Right lung (tissue), 10 donors: Measurements from ENCODE around the gene UBE2V1. TPM values are rescaled to one million over a fixed set of nuclear protein-coding genes. Genes with fewer than 3 reads are reported as not detected.
"Not testable (repeated sequence)": the region's sequence is repeated elsewhere in the genome, so short reads cannot be mapped to it uniquely, and the experiment has no call there.

Source experiments
- DNase-seq, 2 donors: peaks; one replicate each; pipeline ENCODE4 v3.0.0-alpha.2; 2013
- long read RNA-seq, 8 donors: transcript quantifications; one replicate each; lab custom pipeline, GENCODE V29; 2026
- polyA plus RNA-seq, 5 donors: library from polyadenylated mRNA; unstranded; fragments of 120-200 nt; gene quantifications; one replicate each; pipeline versions ENCODE4 v1.2.1 to v1.2.3, GENCODE V29; 2013; ENCODE audit warnings: inconsistent platforms in 1 of 5, low replicate concordance in 1 of 5; ENCODE audit not compliant: insufficient read length in 5 of 5, insufficient read depth in 1 of 5

UBE2V1 gene
- polyA plus RNA-seq: 100 to 1,000 TPM; 130 to 165 (median 154) TPM
- long read RNA-seq, donor 1, transcript UBE2V1-203 (4 exons, 2,133 nt): major isoform, 64 of 137 reads
- long read RNA-seq, donor 1, transcript UBE2V1-211 (3 exons, 566 nt): minor isoform, 7 of 137 reads
- long read RNA-seq, donor 1, transcript UBE2V1-205 (3 exons, 1,983 nt): minor isoform, 6 of 137 reads
- long read RNA-seq, donor 1, partial matches to known transcripts: 59 of 137 reads
- long read RNA-seq, donor 1, other reads (novel, unspliced or antisense): 0 of 137 reads
- long read RNA-seq, donor 2, transcript UBE2V1-203 (4 exons, 2,133 nt): major isoform, 32 of 40 reads
- long read RNA-seq, donor 2, partial matches to known transcripts: 0 of 40 reads
- long read RNA-seq, donor 2, other reads (novel, unspliced or antisense): 0 of 40 reads
- long read RNA-seq, donor 3, transcript UBE2V1-211 (3 exons, 566 nt): minor isoform, 7 of 47 reads
- long read RNA-seq, donor 3, transcript UBE2V1-203 (4 exons, 2,133 nt): major isoform, 31 of 47 reads
- long read RNA-seq, donor 3, partial matches to known transcripts: 5 of 47 reads
- long read RNA-seq, donor 3, other reads (novel, unspliced or antisense): 0 of 47 reads
- long read RNA-seq, donor 4, transcript UBE2V1-211 (3 exons, 566 nt): minor isoform, 9 of 44 reads
- long read RNA-seq, donor 4, transcript UBE2V1-203 (4 exons, 2,133 nt): major isoform, 30 of 44 reads
- long read RNA-seq, donor 4, partial matches to known transcripts: 5 of 44 reads
- long read RNA-seq, donor 4, other reads (novel, unspliced or antisense): 0 of 44 reads
- long read RNA-seq, donor 5, transcript UBE2V1-211 (3 exons, 566 nt): minor isoform, 14 of 85 reads
- long read RNA-seq, donor 5, transcript UBE2V1-203 (4 exons, 2,133 nt): major isoform, 61 of 85 reads
- long read RNA-seq, donor 5, partial matches to known transcripts: 6 of 85 reads
- long read RNA-seq, donor 5, other reads (novel, unspliced or antisense): 0 of 85 reads
- long read RNA-seq, donor 6, transcript UBE2V1-205 (3 exons, 1,983 nt): minor isoform, 5 of 95 reads
- long read RNA-seq, donor 6, transcript UBE2V1-203 (4 exons, 2,133 nt): major isoform, 77 of 95 reads
- long read RNA-seq, donor 6, transcript UBE2V1-211 (3 exons, 566 nt): minor isoform, 7 of 95 reads
- long read RNA-seq, donor 6, partial matches to known transcripts: 5 of 95 reads
- long read RNA-seq, donor 6, other reads (novel, unspliced or antisense): 0 of 95 reads
- long read RNA-seq, donor 7, transcript UBE2V1-203 (4 exons, 2,133 nt): major isoform, 62 of 69 reads
- long read RNA-seq, donor 7, transcript UBE2V1-205 (3 exons, 1,983 nt): minor isoform, 6 of 69 reads
- long read RNA-seq, donor 7, partial matches to known transcripts: 0 of 69 reads
- long read RNA-seq, donor 7, other reads (novel, unspliced or antisense): 0 of 69 reads
- long read RNA-seq, donor 8, transcript UBE2V1-211 (3 exons, 566 nt): minor isoform, 6 of 37 reads
- long read RNA-seq, donor 8, transcript UBE2V1-203 (4 exons, 2,133 nt): major isoform, 24 of 37 reads
- long read RNA-seq, donor 8, partial matches to known transcripts: 7 of 37 reads
- long read RNA-seq, donor 8, other reads (novel, unspliced or antisense): 0 of 37 reads

GRCh38 chr20:50112512-50113419, at the start of gene UBE2V1:
TSS of gene UBE2V1 (minus strand) at chr20:50113150. CDS start at chr20:50113128, 22 bp downstream.
- peak; percentile 91 to 92 for DNase-seq

- not testable (repeated sequence) for DNase-seq
Measured at GRCh38 chr20:50161494-50161893, 48.5 kb upstream of the UBE2V1 start.

GRCh38 chr20:50153500-50154377, 40.8 kb upstream of the UBE2V1 start, which contains the start of gene PEDS1:
TSS of gene PEDS1 (minus strand) at chr20:50153723. CDS start at chr20:50153637, 86 bp downstream.
- peak; percentile 94 to 95 for DNase-seq

GRCh38 chr20:50153153-50153499, 40.2 kb upstream of the UBE2V1 start:
- DNase-seq: no peak

- DNase-seq: no peak
Measured at GRCh38 chr20:50152394-50153152, 39.6 kb upstream of the UBE2V1 start.

GRCh38 chr20:50151034-50151743, 38.2 kb upstream of the UBE2V1 start:
- no peak for DNase-seq

GRCh38 chr20:50149481-50150254, 36.7 kb upstream of the UBE2V1 start:
- DNase-seq: no peak

- no peak for DNase-seq
Measured at GRCh38 chr20:50146732-50147662, 34.0 kb upstream of the UBE2V1 start.

- no peak for DNase-seq
Measured at GRCh38 chr20:50146214-50146613, 33.3 kb upstream of the UBE2V1 start.

- DNase-seq: no peak
Measured at GRCh38 chr20:50145566-50145965, 32.6 kb upstream of the UBE2V1 start.

GRCh38 chr20:50144362-50144761, 31.4 kb upstream of the UBE2V1 start:
- no peak for DNase-seq

GRCh38 chr20:50142812-50143211, 29.9 kb upstream of the UBE2V1 start:
- DNase-seq: no peak

GRCh38 chr20:50141811-50142561, 29.0 kb upstream of the UBE2V1 start:
- DNase-seq: no peak

- DNase-seq: no peak
Measured at GRCh38 chr20:50141018-50141675, 28.2 kb upstream of the UBE2V1 start.
